NCI-H446 (cell line): ENCODE data around the gene RAPGEF6.
"Not testable (repeated sequence)": the region's sequence is repeated elsewhere in the genome, so short reads cannot be mapped to it uniquely, and the experiment has no call there.

Experiments used
- DNase-seq, 2 experiments: peaks; one replicate each; lab custom pipeline; 2025; lab: John Stamatoyannopoulos, UW

The RAPGEF6 gene

DNA sequence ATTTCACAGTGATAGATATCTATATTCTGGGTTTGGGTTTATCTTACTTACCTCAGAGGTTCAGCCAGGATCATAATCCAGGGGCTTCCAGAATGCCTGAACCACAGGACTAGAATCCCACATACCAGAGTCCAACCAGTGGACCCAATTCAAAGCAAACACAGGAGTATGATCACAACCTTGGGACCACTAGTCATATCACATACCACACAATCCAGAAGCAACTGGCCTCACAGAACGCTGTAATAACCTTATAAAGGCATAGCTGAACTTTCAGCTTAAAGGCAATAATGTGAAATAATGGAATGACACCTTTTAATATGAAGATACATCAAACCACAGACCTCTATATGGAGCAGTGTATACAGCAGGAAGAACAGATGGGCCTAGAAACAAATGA, 25.3 kb downstream of the RAPGEF6 start:
- DNase-seq, result no peak

- no peak for DNase-seq
Measured at GRCh38 chr5:131608597-131608996, 26.4 kb downstream of the RAPGEF6 start.

DNA sequence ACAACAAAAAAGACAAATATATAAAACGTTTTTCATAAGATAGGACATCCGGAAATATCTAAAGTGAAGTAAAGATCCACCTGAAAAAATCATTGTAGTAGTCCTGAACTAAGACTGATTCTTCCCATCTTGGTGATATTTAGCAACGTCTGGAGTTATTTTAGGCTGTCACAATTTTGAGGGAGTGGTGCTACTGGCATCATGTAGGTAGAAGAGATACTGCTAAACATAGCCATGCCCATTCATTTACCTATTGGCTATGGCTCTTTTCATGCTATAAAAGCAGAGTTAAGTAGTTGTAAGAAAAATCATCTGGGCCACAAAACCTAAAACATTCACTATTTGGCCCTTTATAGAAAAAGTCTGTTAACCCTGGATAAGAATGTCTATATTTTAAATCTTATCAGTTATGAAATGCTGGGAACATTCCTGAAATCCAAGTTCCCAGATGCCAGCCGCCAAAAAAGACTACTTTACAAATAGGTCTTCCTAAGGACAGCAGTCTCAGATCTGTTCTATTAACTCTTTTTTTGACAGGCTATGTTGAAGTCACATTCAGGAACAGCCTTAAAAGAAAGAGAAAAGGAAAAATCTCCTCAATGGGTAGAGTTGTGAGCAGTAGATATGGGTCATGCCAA, 27.0 kb downstream of the RAPGEF6 start:
- no peak for DNase-seq

DNA sequence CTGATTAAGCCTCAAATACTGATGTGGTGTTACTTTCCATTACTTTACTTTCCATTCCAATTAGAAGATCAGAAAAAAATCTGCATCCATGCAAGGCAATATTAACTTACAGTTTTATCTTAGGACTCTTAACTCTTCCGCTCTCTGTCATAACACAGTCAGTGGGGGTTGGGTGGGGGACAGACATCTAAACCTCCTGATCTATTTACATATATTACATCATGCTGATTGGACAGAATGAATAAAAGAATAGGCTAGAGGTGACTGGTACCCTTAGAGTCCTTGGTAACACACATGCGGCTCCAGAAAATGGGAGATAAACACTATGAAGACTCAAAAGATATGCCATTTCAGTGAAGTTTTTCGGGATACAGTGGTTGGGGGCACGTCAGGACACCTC, 27.6 kb downstream of the RAPGEF6 start:
- no peak for DNase-seq

GRCh38 chr5:131605086-131605485, 29.9 kb downstream of the RAPGEF6 start:
- DNase-seq, result no peak

DNA sequence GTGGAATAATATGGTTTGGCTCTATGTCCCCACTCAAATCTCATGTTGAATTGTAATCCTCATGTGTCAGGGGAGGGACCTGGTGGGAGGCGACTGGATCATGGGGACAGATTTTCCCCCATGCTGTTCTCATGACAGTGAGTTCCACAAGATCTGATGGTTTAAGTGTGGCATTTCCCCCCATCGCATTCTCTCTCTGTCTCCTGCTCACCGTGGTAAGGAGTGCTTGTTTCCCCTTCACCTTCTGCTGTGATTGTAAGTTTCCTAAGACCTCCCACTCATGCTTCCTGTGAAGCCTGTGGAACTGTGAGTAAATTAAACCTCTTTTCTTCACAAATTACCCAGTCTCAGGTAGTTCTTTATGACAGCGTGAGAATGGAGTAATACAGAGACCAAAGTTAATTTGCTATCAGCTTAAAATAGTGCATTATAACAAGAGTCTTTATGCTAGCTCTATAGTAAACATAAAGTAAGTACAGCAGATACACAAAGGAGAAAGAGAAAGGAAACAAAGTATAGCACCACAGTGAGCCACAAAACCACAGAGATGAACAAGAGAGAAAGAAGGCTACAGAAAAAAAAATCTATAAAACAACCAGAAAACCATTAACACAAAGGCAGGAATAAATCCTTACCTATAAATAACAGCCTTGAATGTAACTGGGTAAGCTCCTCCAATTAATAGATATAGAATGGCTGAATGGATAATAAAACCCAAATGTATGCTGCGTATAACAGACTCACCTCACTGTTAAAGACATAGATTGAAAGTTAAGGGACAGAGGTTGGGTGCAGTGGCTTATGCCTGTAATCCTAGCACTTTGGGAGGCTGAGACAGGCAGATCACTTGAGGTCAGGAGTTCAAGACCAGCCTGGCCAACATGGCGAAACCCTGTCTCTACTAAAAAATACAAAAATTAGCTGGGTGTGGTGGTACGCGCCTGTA, 39.7 kb downstream of the RAPGEF6 start:
- DNase-seq, result no peak

DNA sequence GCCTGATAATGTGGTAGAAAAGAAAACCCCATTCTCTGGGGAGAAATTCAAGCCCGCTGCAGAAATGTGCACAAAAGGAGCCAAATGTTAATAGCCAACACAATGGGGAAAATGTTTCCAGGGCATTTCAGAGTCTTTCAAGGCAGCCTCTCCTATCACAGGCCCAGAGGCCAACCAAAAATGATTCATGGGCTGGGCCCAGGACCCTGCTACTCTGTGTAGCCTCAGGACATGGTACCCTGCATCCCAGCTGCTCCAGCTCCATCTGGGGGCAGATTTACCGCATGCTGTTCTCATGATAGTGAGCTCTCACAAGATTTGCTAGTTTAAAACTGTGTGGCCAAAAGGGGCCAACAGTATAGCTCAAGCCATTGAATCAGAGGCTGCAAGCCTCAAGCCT, 41.1 kb downstream of the RAPGEF6 start:
- no peak for DNase-seq

- DNase-seq, result not testable (repeated sequence)
Measured at GRCh38 chr5:131593436-131593835, 41.6 kb downstream of the RAPGEF6 start.

- peak in 1 of 2 experiments; percentile 42 for DNase-seq
Measured at GRCh38 chr5:131589510-131590348, 45.3 kb downstream of the RAPGEF6 start.

- DNase-seq, result no peak
Measured at GRCh38 chr5:131587541-131587940, 47.5 kb downstream of the RAPGEF6 start.

DNA sequence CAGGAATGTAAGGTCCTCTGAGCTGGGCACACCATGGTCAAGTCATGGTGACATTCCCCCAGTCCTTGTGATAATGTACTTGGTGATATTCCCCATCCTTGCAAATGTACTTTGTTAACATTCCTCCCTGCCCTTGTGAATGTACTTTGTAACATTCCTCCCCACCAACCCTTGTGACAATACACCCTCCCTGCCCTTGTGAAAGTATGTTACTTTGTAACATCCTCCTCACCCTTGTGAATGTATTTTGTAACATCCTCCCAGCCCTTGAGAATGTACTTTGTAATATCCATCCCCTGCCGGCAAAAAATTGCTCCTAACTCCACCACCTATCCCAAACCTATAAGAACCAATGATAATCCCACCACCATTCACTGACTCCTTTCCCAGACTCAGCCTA, 53.3 kb downstream of the RAPGEF6 start:
- no peak for DNase-seq

DNA sequence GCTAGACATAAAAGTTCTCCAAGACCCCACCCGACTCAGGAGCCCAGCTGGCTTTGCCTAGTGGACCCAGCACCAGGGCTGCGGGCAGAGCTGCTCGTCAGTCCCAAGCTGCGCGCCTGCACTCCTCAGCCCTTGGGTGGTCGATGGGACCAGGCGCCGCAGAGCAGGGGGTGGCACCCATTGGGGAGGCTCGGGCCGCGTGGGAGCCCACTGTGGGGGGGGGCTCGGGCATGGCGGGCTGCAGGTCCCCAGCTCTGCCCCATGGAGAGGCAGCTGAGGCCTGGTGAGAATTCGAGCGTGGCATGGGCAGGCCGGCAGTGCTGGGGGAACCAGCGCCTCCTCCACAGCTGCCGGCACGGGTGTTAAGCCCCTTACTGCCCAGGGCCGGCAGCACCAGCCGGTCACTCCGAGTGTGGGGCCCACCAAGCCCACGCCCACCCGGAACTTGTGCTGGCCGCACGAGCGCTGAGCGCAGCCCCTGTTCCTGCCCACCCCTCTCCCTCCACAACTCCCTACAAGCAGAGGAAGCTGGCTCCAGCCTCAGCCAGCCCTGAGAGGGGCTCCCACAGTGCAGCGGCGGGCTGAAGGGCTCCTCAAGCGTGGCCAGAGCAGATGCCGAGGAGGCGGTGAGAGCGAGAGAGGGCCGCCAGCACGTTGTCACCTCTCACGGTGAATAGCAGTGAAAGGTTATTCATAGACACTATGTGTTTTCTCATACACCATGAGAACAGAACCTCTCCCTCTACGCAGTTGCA, 54.9 kb downstream of the RAPGEF6 start:
- DNase-seq, result no peak

DNA sequence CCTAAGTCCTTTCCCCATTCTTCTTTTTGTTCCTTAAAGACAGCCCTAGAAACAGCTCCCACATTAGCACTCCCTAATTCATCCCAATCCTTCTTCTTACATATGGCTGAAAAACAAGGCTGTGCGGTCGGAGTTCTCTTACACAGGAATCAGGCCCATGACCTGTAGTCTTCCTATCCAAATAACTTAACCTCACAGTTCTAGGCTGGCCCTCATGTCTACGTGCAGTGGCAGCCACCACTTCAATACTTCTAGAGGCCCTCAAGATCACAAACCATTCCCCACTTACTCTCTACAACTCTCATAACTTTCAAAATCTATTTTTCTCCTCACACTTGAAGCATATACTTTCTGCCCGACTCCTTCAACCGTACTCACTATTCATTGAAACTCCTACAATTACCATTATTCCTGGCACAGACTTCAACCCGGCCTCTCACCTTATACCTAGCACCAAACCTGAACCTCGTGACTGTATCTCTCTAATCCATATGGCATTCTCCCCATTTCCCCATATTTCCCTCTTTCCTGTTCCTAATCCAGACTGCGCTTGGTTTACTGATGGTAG, 59.3 kb downstream of the RAPGEF6 start:
- no peak for DNase-seq

- no peak for DNase-seq
Measured at GRCh38 chr5:131571669-131572168, 63.3 kb downstream of the RAPGEF6 start.

- no peak for DNase-seq
Measured at GRCh38 chr5:131570757-131571156, 64.3 kb downstream of the RAPGEF6 start.

DNA sequence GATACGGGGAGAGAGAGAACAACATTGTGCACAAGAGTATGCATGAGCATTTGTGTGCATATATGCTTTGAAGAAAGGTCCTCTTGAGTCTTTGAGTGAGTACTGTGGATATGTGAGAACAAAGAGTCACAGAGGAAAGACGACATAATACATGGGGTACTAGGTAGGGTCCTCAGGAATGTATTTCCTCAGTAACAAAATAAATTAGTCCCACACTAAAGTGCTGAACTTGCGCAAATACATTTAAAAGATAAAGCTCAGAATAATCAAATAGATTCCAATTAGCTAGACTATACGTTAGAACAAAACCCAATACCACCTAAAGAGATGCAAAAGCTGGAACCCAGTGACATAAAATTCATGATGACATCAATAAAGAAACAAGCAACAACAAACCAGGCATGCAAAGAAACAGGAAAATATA, 70.8 kb downstream of the RAPGEF6 start:
- DNase-seq, result no peak

GRCh38 chr5:131563434-131564228, 71.4 kb downstream of the RAPGEF6 start:
- no peak for DNase-seq

DNA sequence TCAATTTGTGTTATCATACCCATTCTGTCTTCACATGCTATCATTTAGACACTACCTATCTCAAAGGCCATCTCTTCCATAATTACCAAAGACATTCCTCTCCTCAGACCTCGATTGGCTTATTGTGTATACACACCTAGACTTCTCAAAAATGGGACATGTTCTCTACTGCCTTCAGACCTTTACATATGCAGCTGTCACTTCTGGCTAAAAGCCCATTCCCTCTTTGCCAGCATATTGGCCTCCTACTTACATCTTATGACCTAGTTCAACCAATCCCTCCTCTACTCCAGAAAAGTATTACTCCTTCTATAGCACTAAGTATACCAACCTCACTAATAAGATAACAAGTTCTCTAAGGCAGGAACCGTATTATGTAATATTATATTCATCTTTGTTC, 84.4 kb downstream of the RAPGEF6 start:
- peak in 1 of 2 experiments; percentile 48 for DNase-seq

GRCh38 chr5:131548176-131548575, 86.9 kb downstream of the RAPGEF6 start:
- no peak for DNase-seq

GRCh38 chr5:131545845-131546244, 89.2 kb downstream of the RAPGEF6 start:
- DNase-seq, result no peak
